Chondrocyte (in vitro differentiated cells): Measurements from ENCODE around the gene KATNB1. TPM values are rescaled to one million over a fixed set of nuclear protein-coding genes. Genes with fewer than 3 reads are reported as not detected.
"Not testable (repeated sequence)": the region's sequence is repeated elsewhere in the genome, so short reads cannot be mapped to it uniquely, and the experiment has no call there.

ENCODE experiments used
- DNase-seq: peaks from one replicate; pipeline ENCODE4 v3.0.0; 2021; ENCODE audit warnings: mixed read lengths, low spot score
- H3K27ac Mint-ChIP-seq: one replicate; pipeline ENCODE4 v1.8.0; 2021; ENCODE audit warnings: mild to moderate bottlenecking, moderate library complexity, mixed read lengths; ENCODE audit not compliant: unreplicated experiment
- H3K27me3 Mint-ChIP-seq: 2 replicates; pipeline ENCODE4 v1.8.0; 2021; ENCODE audit warnings: low read depth, mixed read lengths
- H3K36me3 Mint-ChIP-seq: 2 replicates; pipeline ENCODE4 v1.8.0; 2021; ENCODE audit warnings: low read depth, mixed read lengths
- H3K4me1 Mint-ChIP-seq: 2 replicates; pipeline ENCODE4 v1.8.0; 2021; ENCODE audit warnings: low read depth, mild to moderate bottlenecking, mixed read lengths
- H3K4me3 Mint-ChIP-seq: one replicate; pipeline ENCODE4 v1.8.0; 2021; ENCODE audit warnings: mild to moderate bottlenecking, moderate library complexity, mixed read lengths; ENCODE audit not compliant: unreplicated experiment
- H3K9me3 Mint-ChIP-seq: 2 replicates; pipeline ENCODE4 v1.8.0; 2021; ENCODE audit warnings: low read depth, mixed read lengths
- CTCF ChIP-seq: fragments of 200-600 bp; sonication (generic); IDR thresholded peaks from 2 replicates; pipeline ENCODE4 v1.5.0; 2021; ENCODE audit warnings: antibody characterized with exemption, mild to moderate bottlenecking, moderate library complexity
- total RNA-seq: library from RNA; stranded (reverse); gene quantifications from 3 replicates; pipeline ENCODE4 v1.2.1, GENCODE V29; 2021

Gene KATNB1
- total RNA-seq, 1 donor from 2014 or later = 14.0 TPM

GRCh38 chr16:57775661-57776469 lies 40.3 kb downstream of the KATNB1 start:
- Mint-ChIP-seq H3K36me3 (peaks cover 18% of the 10 kb centered on the region), H3K27ac (no peak overlapping the region), H3K27me3 (no peaks in the 10 kb centered on the region), H3K4me1 (peaks cover 19% of the 10 kb centered on the region), H3K4me3 (no peak overlapping the region), H3K9me3 (no peaks in the 10 kb centered on the region)
- TF ChIP-seq CTCF = peak; percentile 62
- no peak for DNase-seq

DNA sequence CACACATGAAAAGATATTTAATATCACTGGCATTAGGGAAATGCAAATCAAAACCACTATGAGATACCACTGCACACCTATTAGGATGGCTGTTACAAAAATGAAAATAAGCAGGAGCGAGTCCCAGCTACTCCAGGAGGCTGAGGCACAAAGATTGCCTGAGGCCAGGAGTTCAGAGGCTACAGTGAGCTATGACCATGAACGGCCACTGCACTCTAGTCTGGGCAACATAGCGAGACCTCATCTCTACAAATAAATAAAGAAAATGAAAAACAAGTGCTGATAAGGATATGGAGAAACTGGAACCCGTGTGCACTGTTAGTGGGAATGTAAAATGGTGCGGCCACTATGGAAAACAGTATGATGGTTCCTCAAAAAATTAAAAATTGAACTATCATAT lies 43.1 kb downstream of the KATNB1 start:
- H3K27me3 Mint-ChIP-seq = no peaks in the 10 kb centered on the region
- peaks cover 24% of the 10 kb centered on the region for H3K36me3 Mint-ChIP-seq
- DNase-seq = no peak
- H3K27ac Mint-ChIP-seq = no peak overlapping the region
- H3K9me3 Mint-ChIP-seq = no peaks in the 10 kb centered on the region
- H3K4me1 Mint-ChIP-seq = peaks cover 40% of the 10 kb centered on the region
- no peak for TF ChIP-seq CTCF
- H3K4me3 Mint-ChIP-seq = no peak overlapping the region

GRCh38 chr16:57779836-57780235 lies 44.3 kb downstream of the KATNB1 start:
- not testable (repeated sequence) for DNase-seq, H3K9me3 Mint-ChIP-seq, H3K4me3 Mint-ChIP-seq, H3K27ac Mint-ChIP-seq, H3K27me3 Mint-ChIP-seq
- H3K36me3 Mint-ChIP-seq = peaks cover 29% of the 10 kb centered on the region
- peaks cover 29% of the 10 kb centered on the region for H3K4me1 Mint-ChIP-seq

- no peak overlapping the region for H3K4me3 Mint-ChIP-seq
- H3K9me3 Mint-ChIP-seq = no peaks in the 10 kb centered on the region
- peaks cover 22% of the 10 kb centered on the region for H3K4me1 Mint-ChIP-seq
- TF ChIP-seq CTCF = no peak
- peaks cover 30% of the 10 kb centered on the region for H3K36me3 Mint-ChIP-seq
- H3K27me3 Mint-ChIP-seq = no peaks in the 10 kb centered on the region
- DNase-seq = no peak
- peak overlapping the region; percentile 69 for H3K27ac Mint-ChIP-seq
These were observed 45.8 kb downstream of the KATNB1 start for GRCh38 chr16:57781349-57781740.

GRCh38 chr16:57781741-57782606 lies 46.4 kb downstream of the KATNB1 start:
- TF ChIP-seq CTCF = peak; percentile 67
- peak overlapping the region; percentile 69 for H3K27ac Mint-ChIP-seq
- H3K9me3 Mint-ChIP-seq = no peaks in the 10 kb centered on the region
- no peak for DNase-seq
- peaks cover 29% of the 10 kb centered on the region for H3K36me3 Mint-ChIP-seq
- H3K27me3 Mint-ChIP-seq = no peaks in the 10 kb centered on the region
- peaks cover 22% of the 10 kb centered on the region for H3K4me1 Mint-ChIP-seq
- H3K4me3 Mint-ChIP-seq = no peak overlapping the region

GRCh38 chr16:57782607-57783055 lies 47.1 kb downstream of the KATNB1 start:
- H3K9me3 Mint-ChIP-seq, DNase-seq, H3K4me3 Mint-ChIP-seq, H3K27me3 Mint-ChIP-seq: not testable (repeated sequence)
- peaks cover 22% of the 10 kb centered on the region for H3K4me1 Mint-ChIP-seq
- H3K36me3 Mint-ChIP-seq = peaks cover 30% of the 10 kb centered on the region
- peak overlapping the region; percentile 69 for H3K27ac Mint-ChIP-seq
